GOT3 (cell line): Measurements from ENCODE around the gene NEDD4L.
"Not testable (repeated sequence)": the region's sequence is repeated elsewhere in the genome, so short reads cannot be mapped to it uniquely, and the experiment has no call there.

Experiments used
- DNase-seq: peaks from one replicate; lab custom pipeline; 2025; ENCODE audit warnings: mixed read lengths; lab: John Stamatoyannopoulos, UW

Gene NEDD4L

GRCh38 chr18:58241877-58242276 is 197.9 kb downstream of the NEDD4L start:
- DNase-seq: peak; percentile 38

- no peak for DNase-seq
These were observed 198.4 kb downstream of the NEDD4L start for GRCh38 chr18:58242435-58242834.

GRCh38 chr18:58242968-58243367 is 198.9 kb downstream of the NEDD4L start:
- no peak for DNase-seq

- no peak for DNase-seq
These were observed 199.4 kb downstream of the NEDD4L start for GRCh38 chr18:58243401-58243800.

GRCh38 chr18:58247363-58247834 is 203.4 kb downstream of the NEDD4L start:
- no peak for DNase-seq

GRCh38 chr18:58249712-58250111 is 205.7 kb downstream of the NEDD4L start:
- DNase-seq: no peak

GRCh38 chr18:58251416-58251815 is 207.4 kb downstream of the NEDD4L start:
- no peak for DNase-seq

GRCh38 chr18:58252166-58252565 is 208.1 kb downstream of the NEDD4L start:
- DNase-seq: no peak

- no peak for DNase-seq
These were observed 209.3 kb downstream of the NEDD4L start for GRCh38 chr18:58253318-58253717.

- no peak for DNase-seq
These were observed 209.8 kb downstream of the NEDD4L start for GRCh38 chr18:58253871-58254270.

GRCh38 chr18:58254873-58255511 is 211.0 kb downstream of the NEDD4L start:
- no peak for DNase-seq

GRCh38 chr18:58255701-58256311 is 211.8 kb downstream of the NEDD4L start:
- DNase-seq: no peak

- no peak for DNase-seq
These were observed 212.5 kb downstream of the NEDD4L start for GRCh38 chr18:58256316-58257080.

GRCh38 chr18:58257461-58257860 is 213.4 kb downstream of the NEDD4L start:
- no peak for DNase-seq

GRCh38 chr18:58258692-58259342 is 214.8 kb downstream of the NEDD4L start:
- no peak for DNase-seq

- DNase-seq: no peak
These were observed 219.3 kb downstream of the NEDD4L start for GRCh38 chr18:58263055-58263957.

GRCh38 chr18:58264075-58264474 is 220.0 kb downstream of the NEDD4L start:
- no peak for DNase-seq

- no peak for DNase-seq
These were observed 220.8 kb downstream of the NEDD4L start for GRCh38 chr18:58264840-58265239.

GRCh38 chr18:58265489-58265888 is 221.5 kb downstream of the NEDD4L start:
- DNase-seq: not testable (repeated sequence)

- no peak for DNase-seq
These were observed 222.3 kb downstream of the NEDD4L start for GRCh38 chr18:58266291-58266690.

GRCh38 chr18:58267493-58267892 is 223.5 kb downstream of the NEDD4L start:
- DNase-seq: no peak
